ENCODE measurements around the gene UTP20. TPM values are rescaled to one million over a fixed set of nuclear protein-coding genes. Genes with fewer than 3 reads are reported as not detected.
A peak's percentile ranks its signal among the peaks of the same experiment; 100 is the strongest.

Gene UTP20
- total and polyA plus RNA-seq, 2 experiments from 2014 or later, result 4.1 to 13.4 TPM

- H3K27ac ChIP-seq, result no peak overlapping the region
- H3K9ac ChIP-seq, result no peak overlapping the region
- whole genome bisulfite sequencing, 2 experiments (ENCODE audit: low coverage in 1 of 2, low lambda C conversion rate in 2 of 2, missing lambda C conversion rate in 2 of 2), result 56 to 57% methylated on average over 4 of the region's 4 CpGs
- H3K36me3 ChIP-seq (ENCODE audit: low read depth), result no peaks in the 10 kb centered on the region
- TF ChIP-seq EZH2 (IDR thresholded peaks at IDR 0.05; ENCODE audit: insufficient read depth, poor library complexity, severe bottlenecking), result no peak
- no peak for TF ChIP-seq EZH2phosphoT487 (IDR thresholded peaks at IDR 0.05; ENCODE audit: insufficient read depth, low read depth)
- no peak overlapping the region for H2AFZ ChIP-seq
- H3K9me2 ChIP-seq (ENCODE audit: insufficient read depth), result no peaks in the 10 kb centered on the region
- no peaks in the 10 kb centered on the region for H3K4me1 ChIP-seq (ENCODE audit: insufficient read depth)
- no peaks in the 10 kb centered on the region for H3K27me3 ChIP-seq (replicated peaks; ENCODE audit: insufficient read depth)
- H3K4me3 ChIP-seq, result no peak overlapping the region
- no peaks in the 10 kb centered on the region for H3K9me3 ChIP-seq (ENCODE audit: low read depth)
- H3F3A ChIP-seq (ENCODE audit: insufficient read depth), result no peaks in the 10 kb centered on the region
- no peaks in the 10 kb centered on the region for H4K20me1 ChIP-seq (ENCODE audit: insufficient read depth)
- in situ Hi-C loops (cut with MboI), result no loop called here
- H3K4me2 ChIP-seq (ENCODE audit: unreplicated experiment), result no peak overlapping the region
- no peaks in the 10 kb centered on the region for H3K79me2 ChIP-seq (ENCODE audit: insufficient read depth)
- no peak for DNase-seq
Observed at GRCh38 chr12:101257357-101257756, 22.5 kb upstream of the UTP20 start.

- Histone ChIP-seq H3K27ac (no peak overlapping the region), H3K9me2 (ENCODE audit: insufficient read depth) (no peaks in the 10 kb centered on the region), H3K4me3 (no peak overlapping the region), H3K4me1 (ENCODE audit: insufficient read depth) (no peaks in the 10 kb centered on the region), H3K9ac (no peak overlapping the region), H3K9me3 (ENCODE audit: low read depth) (no peaks in the 10 kb centered on the region), H3K36me3 (ENCODE audit: low read depth) (no peaks in the 10 kb centered on the region), H3K79me2 (ENCODE audit: insufficient read depth) (no peaks in the 10 kb centered on the region), H3K27me3 (replicated peaks; ENCODE audit: insufficient read depth) (no peaks in the 10 kb centered on the region; the same call in 1 of the 2 replicates), H3K4me2 (ENCODE audit: unreplicated experiment) (no peak overlapping the region), H2AFZ (no peak overlapping the region), H4K20me1 (ENCODE audit: insufficient read depth) (no peaks in the 10 kb centered on the region), H3F3A (ENCODE audit: insufficient read depth) (no peaks in the 10 kb centered on the region)
- no peak for DNase-seq
- in situ Hi-C loops (cut with MboI), result no loop called here
- TF ChIP-seq EZH2 (IDR thresholded peaks at IDR 0.05; ENCODE audit: insufficient read depth, poor library complexity, severe bottlenecking) (no peak), EZH2phosphoT487 (IDR thresholded peaks at IDR 0.05; ENCODE audit: insufficient read depth, low read depth) (no peak)
Observed at GRCh38 chr12:101267111-101267510, 12.8 kb upstream of the UTP20 start.

GRCh38 chr12:101276433-101276832 is 3.5 kb upstream of the UTP20 start:
- in situ Hi-C loops (cut with MboI), result loop anchor here (25.0 kb wide), 1 partner anchor 439 kb away; no protein-coding TSS in a partner anchor
- 79 to 85% methylated on average over 1 of the region's 1 CpG for WGBS, 2 experiments (ENCODE audit: low coverage in 1 of 2, low lambda C conversion rate in 2 of 2, missing lambda C conversion rate in 2 of 2)
- Histone ChIP-seq H3K27ac (no peak overlapping the region), H3K27me3 (replicated peaks; ENCODE audit: insufficient read depth) (no peaks in the 10 kb centered on the region), H3K9me3 (ENCODE audit: low read depth) (no peaks in the 10 kb centered on the region), H3K9me2 (ENCODE audit: insufficient read depth) (no peaks in the 10 kb centered on the region), H3K4me2 (ENCODE audit: unreplicated experiment) (no peak overlapping the region), H3K36me3 (ENCODE audit: low read depth) (no peaks in the 10 kb centered on the region), H2AFZ (no peak overlapping the region), H3K79me2 (ENCODE audit: insufficient read depth) (peaks cover 14% of the 10 kb centered on the region), H3F3A (ENCODE audit: insufficient read depth) (no peaks in the 10 kb centered on the region), H3K9ac (no peak overlapping the region), H4K20me1 (ENCODE audit: insufficient read depth) (no peaks in the 10 kb centered on the region), H3K4me1 (ENCODE audit: insufficient read depth) (peaks cover 8% of the 10 kb centered on the region), H3K4me3 (no peak overlapping the region)
- no peak for TF ChIP-seq EZH2 (IDR thresholded peaks at IDR 0.05; ENCODE audit: insufficient read depth, poor library complexity, severe bottlenecking)
- no peak for TF ChIP-seq EZH2phosphoT487 (IDR thresholded peaks at IDR 0.05; ENCODE audit: insufficient read depth, low read depth)
- DNase-seq, result no peak

GRCh38 chr12:101277443-101277842 is 2.5 kb upstream of the UTP20 start:
- Histone ChIP-seq H3K4me2 (ENCODE audit: unreplicated experiment) (no peak overlapping the region), H3K79me2 (ENCODE audit: insufficient read depth) (peaks cover 24% of the 10 kb centered on the region), H3K36me3 (ENCODE audit: low read depth) (no peaks in the 10 kb centered on the region), H3F3A (ENCODE audit: insufficient read depth) (no peaks in the 10 kb centered on the region), H3K4me1 (ENCODE audit: insufficient read depth) (peaks cover 8% of the 10 kb centered on the region), H3K9me2 (ENCODE audit: insufficient read depth) (no peaks in the 10 kb centered on the region), H3K27ac (no peak overlapping the region), H3K27me3 (replicated peaks; ENCODE audit: insufficient read depth) (no peaks in the 10 kb centered on the region), H2AFZ (no peak overlapping the region), H3K9me3 (ENCODE audit: low read depth) (no peaks in the 10 kb centered on the region), H3K4me3 (no peak overlapping the region), H4K20me1 (ENCODE audit: insufficient read depth) (no peaks in the 10 kb centered on the region), H3K9ac (no peak overlapping the region)
- WGBS, 2 experiments (ENCODE audit: low coverage in 1 of 2, low lambda C conversion rate in 2 of 2, missing lambda C conversion rate in 2 of 2), result 22 to 28% methylated on average over 3 of the region's 3 CpGs
- TF ChIP-seq EZH2 (IDR thresholded peaks at IDR 0.05; ENCODE audit: insufficient read depth, poor library complexity, severe bottlenecking), result no peak
- TF ChIP-seq EZH2phosphoT487 (IDR thresholded peaks at IDR 0.05; ENCODE audit: insufficient read depth, low read depth), result no peak
- DNase-seq, result peak; percentile 16
- in situ Hi-C loops (cut with MboI), result loop anchor here (25.0 kb wide), 1 partner anchor 440 kb away; no protein-coding TSS in a partner anchor

- no peak overlapping the region for H3K4me3 ChIP-seq
- no peak overlapping the region for H3K9ac ChIP-seq
- no peak overlapping the region for H3K4me2 ChIP-seq (ENCODE audit: unreplicated experiment)
- H2AFZ ChIP-seq, result no peak overlapping the region
- no peaks in the 10 kb centered on the region for H3K9me3 ChIP-seq (ENCODE audit: low read depth)
- WGBS, 2 experiments (ENCODE audit: low coverage in 1 of 2, low lambda C conversion rate in 2 of 2, missing lambda C conversion rate in 2 of 2), result 67 to 70% methylated on average over 3 of the region's 3 CpGs
- TF ChIP-seq EZH2 (IDR thresholded peaks at IDR 0.05; ENCODE audit: insufficient read depth, poor library complexity, severe bottlenecking) (no peak), EZH2phosphoT487 (IDR thresholded peaks at IDR 0.05; ENCODE audit: insufficient read depth, low read depth) (no peak)
- H3K4me1 ChIP-seq (ENCODE audit: insufficient read depth), result no peaks in the 10 kb centered on the region
- no peaks in the 10 kb centered on the region for H3F3A ChIP-seq (ENCODE audit: insufficient read depth)
- H3K36me3 ChIP-seq (ENCODE audit: low read depth), result peaks cover 47% of the 10 kb centered on the region
- H3K27ac ChIP-seq, result no peak overlapping the region
- DNase-seq, result no peak
- H3K79me2 ChIP-seq (ENCODE audit: insufficient read depth), result peaks cover 7% of the 10 kb centered on the region
- in situ Hi-C loops (cut with MboI), result loop anchor here (25.0 kb wide), 1 partner anchor 450 kb away; no protein-coding TSS in a partner anchor
- no peaks in the 10 kb centered on the region for H3K27me3 ChIP-seq (replicated peaks; ENCODE audit: insufficient read depth)
- no peaks in the 10 kb centered on the region for H3K9me2 ChIP-seq (ENCODE audit: insufficient read depth)
- H4K20me1 ChIP-seq (ENCODE audit: insufficient read depth), result no peaks in the 10 kb centered on the region
Observed at GRCh38 chr12:101287357-101287756, 7.5 kb downstream of the UTP20 start.

Data from GM23248 (cell line).